GM19351 (cell line): ENCODE data around the gene TM2D1.
"Not testable (repeated sequence)": the region's sequence is repeated elsewhere in the genome, so short reads cannot be mapped to it uniquely, and the experiment has no call there.

Experiments used
- ATAC-seq: cut with Tn5 transposase; IDR thresholded peaks from one replicate; pipeline ENCODE4 v1.9.1; 2021; ENCODE audit warnings: mild to moderate bottlenecking, moderate library complexity; ENCODE audit not compliant: unreplicated experiment

The TM2D1 gene

GRCh38 chr1:61718996-61719663 is 5.8 kb downstream of the TM2D1 start:
- ATAC-seq: not testable (repeated sequence)

DNA sequence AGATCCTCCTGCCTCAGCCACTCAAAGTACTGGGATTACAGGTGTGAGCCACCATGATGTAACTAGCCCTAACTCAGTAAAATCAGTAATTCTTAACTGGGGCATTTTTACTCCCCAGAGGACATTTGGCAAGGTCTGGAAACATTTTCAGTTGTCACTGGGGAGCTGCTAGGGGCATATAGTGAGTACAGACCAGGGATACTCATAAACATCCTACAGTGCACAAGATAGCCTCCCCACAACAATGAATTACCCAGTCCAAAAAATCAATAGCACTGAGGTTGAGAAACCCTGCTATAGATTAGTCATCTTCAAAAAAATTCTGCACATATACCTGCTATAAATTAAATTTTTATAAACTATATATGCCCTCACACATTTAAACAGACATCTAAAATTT is 13.0 kb downstream of the TM2D1 start:
- ATAC-seq: no peak

- ATAC-seq: not testable (repeated sequence)
These were observed 13.7 kb downstream of the TM2D1 start for GRCh38 chr1:61711257-61711656.

GRCh38 chr1:61709908-61710289 is 15.0 kb downstream of the TM2D1 start:
- no peak for ATAC-seq

DNA sequence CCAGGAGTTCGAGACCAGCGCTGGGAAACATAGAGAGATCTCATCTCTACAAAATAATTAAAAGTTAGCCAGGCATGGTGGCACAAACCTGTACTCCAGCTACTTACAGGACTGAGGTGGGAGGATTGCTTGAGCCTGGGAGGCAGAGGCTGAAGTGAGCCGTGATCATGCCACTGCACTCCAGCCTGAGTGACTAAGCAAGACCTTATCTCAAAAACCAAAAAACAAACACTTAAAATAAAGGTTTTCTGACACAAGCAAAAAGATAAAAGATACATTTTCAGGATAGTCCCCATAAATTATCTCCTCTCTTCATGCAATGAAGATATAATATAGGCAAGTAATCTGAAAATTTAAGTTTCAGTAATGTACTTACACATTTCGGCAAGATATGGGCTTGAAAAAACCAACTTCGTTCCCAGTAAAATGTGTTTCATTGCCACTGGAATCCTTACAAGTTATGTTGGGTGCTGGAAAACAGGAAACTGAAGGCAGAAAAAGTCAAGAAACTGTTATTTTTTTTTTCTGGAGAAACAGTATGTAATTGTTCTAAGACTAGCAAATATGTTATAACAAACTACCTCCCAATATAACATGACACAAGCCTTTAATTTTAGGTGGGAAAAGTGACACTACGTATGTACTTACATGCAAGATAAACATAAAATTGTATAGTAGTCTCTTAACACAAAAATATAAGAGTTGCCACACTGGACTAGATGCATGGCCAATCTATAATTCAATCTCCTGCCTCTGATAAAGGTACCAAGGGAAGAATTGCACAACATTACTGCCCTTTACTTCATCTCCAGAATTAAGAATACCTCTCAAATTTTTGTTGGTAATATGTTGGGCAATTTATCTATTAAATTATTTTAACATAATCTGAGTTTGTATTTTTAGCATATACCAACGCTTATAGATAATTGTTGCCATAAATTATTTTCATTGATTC is 15.7 kb downstream of the TM2D1 start:
- ATAC-seq: no peak

DNA sequence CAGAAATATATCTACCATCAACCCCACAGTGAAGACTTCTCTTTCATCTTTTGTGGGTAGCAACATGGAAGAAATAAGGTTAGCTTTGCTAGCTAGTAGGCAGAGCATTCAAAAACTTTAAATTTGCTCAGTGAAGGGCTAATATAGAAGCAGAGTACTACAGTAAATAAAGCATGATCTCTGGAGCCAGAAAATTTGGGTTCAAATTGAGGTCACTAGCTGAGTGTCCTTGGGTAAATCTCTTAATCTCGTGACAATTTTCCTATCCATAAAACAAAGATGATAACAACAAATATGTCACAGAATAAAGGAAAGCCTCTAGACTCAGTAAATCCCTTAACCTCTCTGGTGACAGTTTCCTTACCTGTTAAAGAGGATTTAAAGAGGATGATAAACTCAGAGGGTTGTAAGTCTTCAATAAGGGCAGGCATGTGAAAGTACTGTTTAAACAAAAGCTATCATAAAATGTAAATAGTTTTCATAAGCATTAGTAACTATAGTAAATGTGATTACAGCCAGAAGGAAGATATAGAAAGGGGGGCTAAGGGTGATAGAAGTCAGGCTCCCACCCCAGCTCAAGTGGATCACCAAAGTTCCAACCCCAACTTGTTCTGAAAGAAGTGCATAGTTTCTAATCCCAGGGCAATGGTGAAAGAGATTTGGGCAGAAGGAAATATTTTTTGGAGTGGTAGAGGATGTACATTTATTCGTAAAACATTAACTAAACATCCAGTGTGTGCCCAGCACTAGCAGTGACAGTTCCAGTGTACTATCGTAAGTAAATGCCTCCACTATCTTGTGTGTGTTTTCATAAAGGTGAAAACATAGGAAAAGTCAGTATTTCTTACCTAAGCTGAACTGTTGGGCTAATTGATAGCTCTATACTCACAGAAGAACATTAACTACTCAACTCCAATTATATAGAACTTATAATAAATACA is 24.8 kb downstream of the TM2D1 start:
- ATAC-seq: no peak

- ATAC-seq: no peak
These were observed 32.7 kb downstream of the TM2D1 start for GRCh38 chr1:61692155-61692800.

DNA sequence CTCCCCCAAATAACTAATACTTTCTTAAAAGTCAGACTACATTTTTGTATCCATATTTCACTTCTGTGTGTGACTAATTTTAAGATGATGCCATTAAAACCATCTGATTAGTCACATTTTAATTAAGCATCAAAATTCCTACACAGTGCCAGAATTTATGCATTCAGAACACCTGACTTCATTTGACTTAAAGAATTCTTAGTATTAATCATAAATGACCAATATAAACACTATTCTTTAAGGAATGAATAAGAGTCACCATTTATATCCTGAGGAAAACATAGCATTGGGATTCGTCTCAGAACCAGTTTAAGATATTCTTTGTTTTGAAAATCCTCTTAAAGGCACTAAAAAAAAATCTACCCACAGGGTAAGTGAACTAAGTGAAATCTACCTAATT is 37.0 kb downstream of the TM2D1 start:
- ATAC-seq: no peak

DNA sequence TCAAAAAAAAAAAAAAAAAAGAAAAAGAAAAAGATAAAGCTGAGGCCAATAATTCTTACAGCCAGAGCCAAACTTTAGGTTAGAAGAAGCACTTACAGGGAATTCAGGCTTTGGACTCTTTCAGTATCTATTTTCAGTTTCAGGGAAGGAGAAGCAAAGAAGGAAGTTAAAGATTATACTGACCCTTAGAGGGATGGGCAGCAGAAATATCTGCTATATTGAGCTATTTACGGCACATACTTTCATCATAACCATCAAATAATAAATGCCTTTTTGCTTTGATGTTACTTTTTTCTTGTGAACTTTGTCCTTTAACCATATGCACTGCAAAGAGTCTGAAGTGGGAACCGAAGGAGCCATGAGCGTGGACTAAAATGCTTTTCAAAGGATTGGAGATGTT is 42.0 kb downstream of the TM2D1 start:
- ATAC-seq: no peak

DNA sequence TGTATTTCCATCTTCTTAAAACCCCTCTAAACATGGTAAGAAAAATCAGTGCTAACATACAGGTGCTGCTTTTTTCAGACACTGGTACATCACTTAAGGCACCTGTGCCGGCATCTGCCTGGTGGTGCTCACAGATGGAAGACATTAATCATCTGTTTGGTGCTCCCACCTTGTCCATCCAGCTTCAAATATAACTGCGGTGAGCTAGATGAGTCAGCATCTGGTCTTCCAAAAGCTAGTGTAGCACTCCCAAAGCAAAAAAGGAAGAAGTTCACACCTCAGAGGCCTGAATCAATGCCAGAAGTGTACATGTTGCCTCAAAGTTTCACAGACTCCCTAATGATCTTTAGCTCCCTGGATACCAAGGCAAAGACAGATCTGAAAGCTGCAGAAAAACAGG is 44.4 kb downstream of the TM2D1 start:
- ATAC-seq: no peak

DNA sequence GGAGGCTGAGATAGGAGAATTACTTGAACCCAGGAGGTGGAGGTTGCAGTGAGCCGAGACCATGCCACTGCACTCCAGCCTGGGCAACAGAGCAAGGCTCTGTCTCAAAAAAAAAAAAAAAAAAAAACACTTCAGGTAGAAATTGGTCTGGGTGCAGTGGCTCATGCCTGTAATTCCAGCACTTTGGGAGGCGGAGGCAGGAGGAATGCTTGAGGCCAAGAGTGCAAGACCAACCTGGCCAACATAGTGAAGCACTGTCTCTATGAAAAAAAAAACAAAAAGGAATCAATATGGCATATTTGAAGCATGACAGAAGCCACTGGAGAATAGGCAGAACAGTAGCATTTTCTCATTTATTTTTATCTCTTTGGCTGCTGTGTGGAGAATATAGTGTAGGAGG is 48.1 kb downstream of the TM2D1 start:
- ATAC-seq: not testable (repeated sequence)

- ATAC-seq: no peak
These were observed 50.7 kb downstream of the TM2D1 start for GRCh38 chr1:61674221-61674620.

DNA sequence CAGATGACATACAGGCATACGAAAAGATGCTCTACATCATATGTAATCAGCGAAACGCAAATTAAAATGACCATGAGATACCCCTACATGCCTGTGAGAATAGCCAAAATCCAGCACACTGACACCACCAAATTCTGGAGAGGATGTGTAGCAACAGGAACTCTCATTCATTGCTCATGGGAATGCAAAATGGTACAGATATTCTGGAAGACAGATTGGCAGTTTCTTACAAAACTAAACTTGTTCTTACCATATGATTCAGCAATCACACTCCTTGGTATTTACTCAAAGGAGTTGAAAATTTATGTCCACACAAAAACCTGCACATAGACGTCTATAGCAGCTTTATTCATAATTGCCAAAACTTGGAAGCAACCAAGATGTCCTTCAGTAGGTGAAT is 52.6 kb downstream of the TM2D1 start:
- no peak for ATAC-seq

GRCh38 chr1:61670445-61670844 is 54.5 kb downstream of the TM2D1 start:
- no peak for ATAC-seq

GRCh38 chr1:61670016-61670415 is 54.9 kb downstream of the TM2D1 start:
- no peak for ATAC-seq

- no peak for ATAC-seq
These were observed 65.9 kb downstream of the TM2D1 start for GRCh38 chr1:61659061-61659460.

GRCh38 chr1:61655453-61655852 is 69.5 kb downstream of the TM2D1 start:
- ATAC-seq: no peak

GRCh38 chr1:61654067-61654466 is 70.9 kb downstream of the TM2D1 start:
- no peak for ATAC-seq

GRCh38 chr1:61648983-61649742 is 75.8 kb downstream of the TM2D1 start:
- no peak for ATAC-seq

- ATAC-seq: no peak
These were observed 77.8 kb downstream of the TM2D1 start for GRCh38 chr1:61647142-61647541.
